Stimulated activated CD4-positive, alpha-beta T cell treated with anti-CD3 and anti-CD28 coated beads, Interleukin-2, amount 100 ng/mL, for 4 hours (primary cell): ENCODE measurements around the gene RBPMS2.

Source experiments
- DNase-seq: peaks from one replicate; pipeline ENCODE4 v3.0.0-alpha.2; 2020; ENCODE audit warnings: low read depth

RBPMS2 gene

GRCh38 chr15:64782751-64783150 lies 7.4 kb upstream of the RBPMS2 start:
- no peak for DNase-seq

- no peak for DNase-seq
Observed at GRCh38 chr15:64781299-64781698, 5.9 kb upstream of the RBPMS2 start.

- no peak for DNase-seq
Observed at GRCh38 chr15:64780600-64781156, 5.3 kb upstream of the RBPMS2 start.

- DNase-seq, result no peak
Observed at GRCh38 chr15:64779630-64780029, 4.2 kb upstream of the RBPMS2 start.

- DNase-seq, result no peak
Observed at GRCh38 chr15:64779024-64779423, 3.6 kb upstream of the RBPMS2 start.

GRCh38 chr15:64776402-64776786 lies 1.0 kb upstream of the RBPMS2 start:
- no peak for DNase-seq

GRCh38 chr15:64774629-64775493 lies 528 bp downstream of the RBPMS2 start:
- no peak for DNase-seq

- DNase-seq, result no peak
Observed at GRCh38 chr15:64774037-64774628, 1.3 kb downstream of the RBPMS2 start.

GRCh38 chr15:64773606-64774005 lies 1.8 kb downstream of the RBPMS2 start:
- DNase-seq, result no peak

- DNase-seq, result no peak
Observed at GRCh38 chr15:64772964-64773363, 2.4 kb downstream of the RBPMS2 start.

GRCh38 chr15:64772488-64772887 lies 2.9 kb downstream of the RBPMS2 start:
- no peak for DNase-seq

- no peak for DNase-seq
Observed at GRCh38 chr15:64770626-64771025, 4.8 kb downstream of the RBPMS2 start.

- DNase-seq, result no peak
Observed at GRCh38 chr15:64767203-64767602, 8.2 kb downstream of the RBPMS2 start.

GRCh38 chr15:64766058-64766457 lies 9.3 kb downstream of the RBPMS2 start:
- DNase-seq, result no peak

- DNase-seq, result no peak
Observed at GRCh38 chr15:64763874-64764273, 11.5 kb downstream of the RBPMS2 start.

- DNase-seq, result no peak
Observed at GRCh38 chr15:64763462-64763861, 11.9 kb downstream of the RBPMS2 start.

- no peak for DNase-seq
Observed at GRCh38 chr15:64763021-64763420, 12.4 kb downstream of the RBPMS2 start.

GRCh38 chr15:64762546-64762945 lies 12.8 kb downstream of the RBPMS2 start:
- no peak for DNase-seq

- DNase-seq, result no peak
Observed at GRCh38 chr15:64761156-64761555, 14.2 kb downstream of the RBPMS2 start.

GRCh38 chr15:64760056-64760455 lies 15.3 kb downstream of the RBPMS2 start:
- no peak for DNase-seq

GRCh38 chr15:64755427-64755940 lies 19.9 kb downstream of the RBPMS2 start:
- no peak for DNase-seq

GRCh38 chr15:64754663-64755426 lies 20.5 kb downstream of the RBPMS2 start:
- no peak for DNase-seq
